Kidney glomerular epithelial cell (primary cell): ENCODE results near the gene FMNL3.
"Not testable (repeated sequence)": the region's sequence is repeated elsewhere in the genome, so short reads cannot be mapped to it uniquely, and the experiment has no call there.

ENCODE experiments used
- DNase-seq: peaks from one replicate; lab custom pipeline; 2025; lab: John Stamatoyannopoulos, UW

The FMNL3 gene

GRCh38 chr12:49631336-49631907, 75.8 kb downstream of the FMNL3 start:
- DNase-seq, result no peak

GRCh38 chr12:49627752-49628360, 79.3 kb downstream of the FMNL3 start:
- DNase-seq, result peak; percentile 33

DNA sequence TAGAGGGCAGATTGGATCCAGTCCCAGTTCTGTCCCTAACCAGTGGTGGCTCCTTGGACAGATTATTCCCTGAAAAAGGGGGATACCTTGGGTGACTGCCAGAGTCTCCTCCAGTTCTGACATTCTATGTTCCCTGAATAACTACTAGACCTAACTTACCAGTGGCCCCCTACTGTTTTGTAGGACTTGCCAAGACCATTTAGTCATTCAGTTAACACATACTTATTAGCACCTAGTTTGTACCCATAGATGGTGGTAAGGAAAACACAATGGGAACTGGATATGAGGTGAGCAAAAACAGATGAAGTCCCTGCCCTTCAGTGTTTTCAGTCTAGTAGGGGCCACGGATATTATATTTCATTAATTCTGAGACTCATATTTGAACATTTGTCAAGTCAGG, 80.4 kb downstream of the FMNL3 start:
- no peak for DNase-seq

- DNase-seq, result peak; percentile 78
Measured at GRCh38 chr12:49626169-49626835, 80.9 kb downstream of the FMNL3 start.

- DNase-seq, result peak; percentile 37
Measured at GRCh38 chr12:49624921-49625577, 82.2 kb downstream of the FMNL3 start.

- peak; percentile 70 for DNase-seq
Measured at GRCh38 chr12:49623142-49623904, 83.9 kb downstream of the FMNL3 start, which contains the start of gene PRPF40B. PRPF40B (plus strand) TSS chr12:49623561; CDS start chr12:49623591, 30 bp downstream.

GRCh38 chr12:49622501-49623141, 84.6 kb downstream of the FMNL3 start:
- DNase-seq, result peak; percentile 57

- no peak for DNase-seq
Measured at GRCh38 chr12:49621651-49622500, 85.3 kb downstream of the FMNL3 start.

GRCh38 chr12:49619286-49619685, 87.9 kb downstream of the FMNL3 start:
- no peak for DNase-seq

DNA sequence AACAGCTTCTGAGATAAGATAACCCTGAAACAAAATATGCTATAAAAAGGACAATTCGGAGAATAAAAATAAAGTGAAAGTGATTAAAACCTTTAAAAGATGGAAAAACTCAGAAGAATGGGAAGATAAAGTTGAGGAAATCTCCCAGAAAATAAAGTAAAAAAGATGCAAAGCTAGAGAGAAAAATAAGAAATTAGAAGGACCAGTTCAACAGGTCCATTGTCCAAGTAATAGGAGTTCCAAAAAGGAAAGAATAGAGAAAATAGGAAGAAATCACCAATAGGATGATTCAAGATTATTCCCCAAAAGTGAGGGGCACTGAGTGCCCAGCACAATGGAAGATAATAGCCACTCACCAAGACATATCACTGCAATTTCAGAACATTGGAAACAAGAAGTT, 88.6 kb downstream of the FMNL3 start:
- DNase-seq, result no peak

GRCh38 chr12:49616533-49617219, 90.5 kb downstream of the FMNL3 start:
- DNase-seq, result no peak

- DNase-seq, result no peak
Measured at GRCh38 chr12:49615725-49616124, 91.5 kb downstream of the FMNL3 start.

GRCh38 chr12:49612210-49612609, 95.0 kb downstream of the FMNL3 start:
- no peak for DNase-seq

DNA sequence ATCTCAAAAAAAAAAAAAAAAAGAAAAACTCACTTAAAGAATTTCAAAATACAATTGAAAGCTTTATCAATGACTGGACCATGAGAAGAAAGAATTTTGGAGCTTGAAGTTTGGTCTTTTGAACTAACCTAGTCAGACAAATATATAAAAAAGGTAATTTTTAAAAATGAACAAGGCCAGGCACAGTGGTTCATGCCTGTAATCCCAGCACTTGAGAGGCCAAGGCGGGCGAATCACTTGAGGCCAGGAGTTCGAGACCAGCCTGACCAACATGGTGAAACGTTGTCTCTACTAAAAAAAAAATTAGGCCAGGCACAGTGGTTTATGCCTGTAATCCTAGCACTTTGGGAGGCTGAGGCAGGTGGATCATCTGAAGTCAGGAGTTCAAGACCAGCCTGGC, 96.4 kb downstream of the FMNL3 start:
- not testable (repeated sequence) for DNase-seq

GRCh38 chr12:49609875-49610154, 97.4 kb downstream of the FMNL3 start:
- DNase-seq, result no peak

- no peak for DNase-seq
Measured at GRCh38 chr12:49609059-49609874, 97.9 kb downstream of the FMNL3 start.

DNA sequence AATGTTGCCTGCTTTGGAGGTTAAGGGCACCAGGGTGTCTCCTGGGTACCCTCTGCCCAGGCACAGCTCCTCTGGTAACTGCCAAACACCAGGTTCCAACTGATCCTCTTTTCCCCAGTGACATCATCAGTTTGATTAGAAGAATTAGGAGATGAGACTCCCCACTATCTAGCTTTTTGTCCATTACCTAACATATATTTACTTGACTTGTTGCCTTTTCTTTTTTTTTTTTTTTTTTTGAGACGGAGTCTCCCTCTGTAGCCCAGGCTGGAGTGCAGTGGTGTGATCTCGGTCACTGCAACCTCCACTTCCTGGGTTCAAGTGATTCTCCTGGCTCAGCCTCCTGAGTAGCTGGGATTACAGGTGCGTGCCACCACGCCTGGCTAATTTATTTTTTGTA, 101.7 kb downstream of the FMNL3 start, which contains the start of gene FAM186B:
FAM186B (minus strand) TSS at position 101 of the 400 bp plus-strand sequence. CDS start 162 bp downstream, outside the sequence.
- DNase-seq, result not testable (repeated sequence)

DNA sequence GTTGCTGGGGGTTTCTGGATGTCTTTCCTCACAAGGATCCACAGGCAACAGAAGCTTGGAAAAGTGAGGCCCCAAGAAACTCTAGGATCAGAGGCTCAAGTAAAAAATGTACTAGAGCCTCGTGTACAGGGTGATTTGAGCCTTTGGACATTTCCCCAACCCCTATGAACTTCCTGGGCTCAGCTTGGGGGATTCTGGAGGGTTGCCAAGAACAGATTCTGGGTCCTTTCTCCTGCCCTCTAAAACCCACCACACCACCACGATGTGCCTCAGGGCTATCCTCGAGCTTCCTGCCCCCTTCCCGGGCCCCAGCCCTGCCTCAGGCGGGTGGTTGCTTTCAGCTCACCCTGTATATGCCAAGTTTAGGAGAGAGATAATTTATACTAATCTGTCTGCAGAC, 102.3 kb downstream of the FMNL3 start:
- DNase-seq, result no peak

DNA sequence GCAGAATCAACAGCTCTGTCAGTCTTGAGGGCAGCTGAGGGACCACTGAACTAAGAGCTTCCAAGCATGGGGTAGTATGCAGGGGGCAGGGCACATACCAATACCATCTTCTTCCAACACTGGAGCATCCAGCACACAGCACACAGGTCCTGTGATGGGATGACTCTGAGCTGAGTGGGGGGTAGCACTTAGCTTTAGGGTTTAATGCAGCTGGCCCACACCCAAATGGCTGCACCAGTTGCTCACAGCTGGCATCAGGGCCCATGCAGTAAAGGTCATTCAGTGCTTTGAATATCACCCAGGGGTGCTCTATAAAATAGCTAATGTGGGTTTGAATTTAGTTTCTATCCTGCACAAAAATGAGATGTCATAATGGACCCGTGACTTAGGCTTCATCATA, 103.5 kb downstream of the FMNL3 start:
- no peak for DNase-seq
